GM19395 (cell line): ENCODE data around the gene IGF2BP2.

ENCODE experiments used
- ATAC-seq: cut with Tn5 transposase; IDR thresholded peaks from one replicate; pipeline ENCODE4 v1.9.1; 2021; ENCODE audit warnings: mild to moderate bottlenecking, moderate library complexity; ENCODE audit not compliant: unreplicated experiment

The IGF2BP2 gene

GRCh38 chr3:185737740-185738680, 86.8 kb downstream of the IGF2BP2 start:
- ATAC-seq, result no peak

GRCh38 chr3:185737020-185737419, 87.8 kb downstream of the IGF2BP2 start:
- no peak for ATAC-seq

- ATAC-seq, result no peak
Measured at GRCh38 chr3:185734725-185735096, 90.1 kb downstream of the IGF2BP2 start.

DNA sequence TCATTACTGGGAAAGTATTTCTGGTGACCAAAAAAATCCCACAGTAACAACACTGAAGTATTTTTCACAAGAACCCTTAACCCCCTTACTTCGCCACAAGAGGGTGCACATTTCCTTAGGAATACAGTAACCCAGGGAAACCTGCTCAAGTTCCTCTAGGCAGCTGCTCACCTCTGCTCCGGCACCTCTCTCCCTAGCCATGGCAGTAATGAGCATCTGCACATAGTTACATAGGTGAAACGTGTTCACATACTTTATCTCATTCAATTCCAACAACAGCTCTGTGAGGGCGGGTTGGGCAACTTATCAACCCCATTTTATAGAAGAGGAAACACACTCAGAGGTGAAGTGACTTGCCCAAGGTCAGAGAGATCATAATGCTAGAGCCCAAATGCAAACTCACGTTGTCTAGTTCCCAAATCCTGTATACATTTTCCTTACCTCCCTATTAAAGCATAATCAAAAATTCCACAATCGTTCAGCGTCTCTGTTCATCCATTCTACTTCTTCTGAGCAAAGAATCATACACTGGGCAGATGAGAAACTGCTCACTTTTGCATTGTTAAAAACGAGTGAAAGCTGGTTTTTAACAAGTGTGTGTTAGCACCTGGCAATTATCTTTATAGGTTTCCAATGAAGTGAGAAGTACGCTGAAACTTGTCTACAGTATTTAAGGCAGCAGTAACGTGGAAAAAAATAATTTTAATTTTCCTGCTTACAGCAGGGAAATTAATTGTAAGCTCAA, 90.7 kb downstream of the IGF2BP2 start:
- no peak for ATAC-seq

GRCh38 chr3:185732782-185733181, 92.1 kb downstream of the IGF2BP2 start:
- no peak for ATAC-seq

GRCh38 chr3:185730550-185730949, 94.3 kb downstream of the IGF2BP2 start:
- no peak for ATAC-seq

GRCh38 chr3:185729337-185730055, 95.3 kb downstream of the IGF2BP2 start:
- no peak for ATAC-seq

GRCh38 chr3:185728630-185729336, 96.1 kb downstream of the IGF2BP2 start:
- no peak for ATAC-seq

- no peak for ATAC-seq
Measured at GRCh38 chr3:185727873-185728272, 97.0 kb downstream of the IGF2BP2 start.

GRCh38 chr3:185726254-185726967, 98.4 kb downstream of the IGF2BP2 start:
- ATAC-seq, result no peak

DNA sequence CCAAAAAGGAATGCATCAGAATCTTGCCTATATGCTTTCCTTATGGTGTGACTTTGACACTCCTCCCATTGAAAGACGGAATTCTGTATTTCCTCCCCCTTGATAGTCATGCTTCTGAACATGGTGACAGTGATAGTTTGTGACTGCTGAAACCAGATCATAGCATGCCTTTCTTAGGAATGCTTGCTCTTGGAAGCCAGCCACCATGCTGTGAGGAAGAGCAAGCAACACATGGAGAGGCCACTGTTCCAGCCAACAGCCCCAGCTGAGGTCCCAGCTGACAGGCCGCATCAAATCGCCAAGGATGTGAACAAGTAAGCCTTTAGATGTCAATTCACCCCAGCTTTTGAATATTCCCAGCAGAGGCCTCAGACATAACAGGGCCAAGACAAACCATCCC, 100.1 kb downstream of the IGF2BP2 start:
- no peak for ATAC-seq

DNA sequence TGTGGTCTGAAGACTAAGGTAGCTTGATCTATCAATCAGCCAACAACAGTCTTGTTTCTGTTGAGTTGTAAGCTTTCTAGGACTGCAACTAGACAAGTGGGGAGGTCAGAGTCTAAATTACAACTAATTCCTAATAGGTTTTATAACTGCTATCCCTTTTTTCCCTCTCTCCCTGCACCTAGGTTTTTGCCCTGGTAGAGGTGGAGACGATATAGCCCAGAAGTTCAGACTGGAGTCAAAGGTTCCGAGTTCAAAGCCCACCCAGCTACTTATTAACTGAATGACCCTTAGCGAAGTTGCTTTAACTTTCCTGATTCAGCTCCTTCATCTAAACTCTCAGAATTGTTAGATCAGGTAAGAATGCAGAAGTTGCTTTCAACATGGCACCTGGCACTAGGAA, 100.6 kb downstream of the IGF2BP2 start:
- no peak for ATAC-seq

GRCh38 chr3:185722881-185723280, 102.0 kb downstream of the IGF2BP2 start:
- no peak for ATAC-seq

- no peak for ATAC-seq
Measured at GRCh38 chr3:185721970-185722369, 102.9 kb downstream of the IGF2BP2 start.

DNA sequence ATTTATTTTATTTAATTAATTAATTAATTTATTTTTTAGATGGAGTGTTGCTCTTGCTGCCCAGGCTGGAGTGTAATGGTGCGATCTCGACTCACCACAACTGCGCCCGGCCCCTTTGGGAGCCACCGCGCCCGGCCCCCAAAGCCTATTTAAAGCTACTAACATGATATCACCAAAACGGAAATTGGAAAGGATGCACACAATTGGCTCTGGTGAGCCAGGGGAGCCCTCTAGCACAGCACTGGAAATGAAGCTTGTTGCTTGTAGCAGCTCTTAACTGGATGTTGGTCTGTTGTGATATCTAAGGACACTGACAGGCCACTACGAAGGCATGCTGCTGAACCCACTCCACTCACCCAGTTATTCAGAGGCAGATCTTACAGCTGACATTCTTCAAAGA, 104.5 kb downstream of the IGF2BP2 start:
- ATAC-seq, result no peak

DNA sequence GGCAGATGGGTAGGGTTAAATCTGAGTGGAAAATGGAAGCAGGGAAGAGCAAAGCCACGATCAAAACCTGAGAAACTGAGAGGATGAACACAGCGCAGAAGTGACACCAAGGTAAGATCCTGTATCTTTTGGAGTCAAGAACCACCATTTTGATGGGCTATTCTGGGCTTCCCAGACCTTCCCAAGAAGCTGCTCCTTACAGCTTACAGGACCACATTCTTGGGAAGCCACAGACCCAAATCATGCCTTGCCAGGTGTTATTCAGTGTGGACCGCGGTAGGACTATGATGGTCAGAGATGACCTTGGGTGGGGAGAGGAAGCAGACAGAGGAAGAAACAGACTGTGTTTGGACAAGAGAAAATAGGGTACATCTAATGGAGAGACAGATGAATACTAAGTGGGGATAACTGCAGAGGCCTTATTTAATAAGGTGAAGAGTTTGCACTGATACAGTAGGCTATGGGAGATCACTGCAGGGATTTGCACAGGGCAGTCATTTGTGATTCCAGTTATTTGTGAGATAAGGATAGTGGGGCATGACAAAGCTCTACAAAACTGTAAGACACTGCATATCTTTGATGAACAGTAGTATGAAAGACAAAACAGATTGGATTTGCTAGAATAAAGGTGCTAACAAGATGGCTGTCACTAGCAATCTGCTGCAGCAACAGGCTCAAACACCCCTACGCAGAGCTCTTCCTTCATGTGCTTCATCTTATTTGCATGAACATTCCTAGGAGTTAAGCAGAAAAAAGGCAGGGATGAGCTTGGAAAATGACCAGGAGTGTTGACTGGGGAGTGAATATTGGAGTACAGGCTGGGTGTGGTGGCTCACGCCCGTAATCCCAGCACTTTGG, 105.9 kb downstream of the IGF2BP2 start:
- ATAC-seq, result no peak

DNA sequence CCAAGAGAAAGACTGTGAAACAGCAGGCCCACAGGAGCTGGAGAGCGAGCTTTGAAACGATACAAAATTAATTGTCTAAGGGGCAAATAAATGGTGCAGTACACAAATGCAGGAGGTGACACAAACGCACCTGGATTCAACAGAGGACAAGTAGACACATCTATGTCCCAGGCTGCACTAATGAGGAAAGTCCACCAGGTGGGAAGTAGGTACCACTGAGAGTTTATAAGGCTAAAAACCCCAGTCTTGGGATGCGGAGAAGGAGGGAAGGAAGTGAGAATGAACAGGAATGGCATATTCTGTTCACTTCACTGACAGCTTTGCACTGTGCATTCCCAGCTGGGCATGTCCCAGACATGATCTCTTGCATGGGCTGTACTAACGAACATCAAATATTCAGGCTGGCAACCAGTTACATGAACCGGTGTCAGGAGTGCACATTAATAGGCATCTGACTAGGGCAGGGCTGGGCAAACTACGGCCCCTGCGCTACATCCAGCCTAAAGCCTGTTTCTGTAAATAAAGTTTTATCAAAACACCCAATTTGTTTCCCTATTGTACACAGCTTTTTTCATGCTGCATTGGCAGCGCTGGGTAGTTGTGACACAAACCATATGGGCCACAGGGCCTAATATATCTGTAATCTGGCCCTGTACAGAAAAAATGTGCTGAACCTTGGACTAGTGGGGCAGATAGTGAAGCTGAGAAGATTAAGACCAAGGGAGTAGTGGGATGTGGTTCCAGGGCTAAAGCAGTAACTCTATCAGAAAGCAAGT, 107.0 kb downstream of the IGF2BP2 start:
- ATAC-seq, result no peak

GRCh38 chr3:185717121-185717520, 107.7 kb downstream of the IGF2BP2 start:
- no peak for ATAC-seq
